HEK293 (cell line): Measurements from ENCODE around the gene PA2G4.
A peak's percentile ranks its signal among the peaks of the same experiment; 100 is the strongest.

ENCODE experiments used
- CTCF ChIA-PET: fragments of 350-600 bp; formaldehyde crosslinking; extraction: SDS; loops from one replicate; lab custom pipeline; 2021; ENCODE audit warnings: antibody characterized with exemption; lab: Yijun Ruan, JAX
- POLR2A ChIA-PET: fragments of 300-600 bp; formaldehyde crosslinking; extraction: SDS; loops from one replicate; lab custom pipeline; 2020; ENCODE audit warnings: antibody characterized with exemption, inconsistent platforms; lab: Yijun Ruan, JAX
- H3K27ac ChIP-seq: fragments of 200-500 bp; sonication (Bioruptor generic); 2 replicates; pipeline ENCODE4 v1.5.1; 2014; ENCODE audit warnings: low read depth, low read length, control low read depth, inconsistent platforms; ENCODE audit errors: extremely low read depth
- H3K36me3 ChIP-seq, 2 experiments: fragments of 200-500 bp in 1 of 2; sonication (Bioruptor generic) in 1 of 2; 1 replicate in 1 of 2; 2 replicates in 1 of 2; pipeline ENCODE4 v1.5.1; 2014 to 2017; ENCODE audit warnings: inconsistent platforms in 2 of 2, low read length in 2 of 2; ENCODE audit not compliant: control insufficient read depth in 2 of 2, insufficient read depth in 1 of 2
- H3K4me1 ChIP-seq: fragments of 200-500 bp; sonication (Bioruptor generic); 2 replicates; pipeline ENCODE4 v1.5.1; 2014; ENCODE audit warnings: mild to moderate bottlenecking, low read length, inconsistent platforms; ENCODE audit not compliant: control insufficient read depth, insufficient read depth
- H3K4me3 ChIP-seq: 2 replicates; pipeline ENCODE4 v1.5.1; 2011; ENCODE audit warnings: low read depth, mild to moderate bottlenecking, control low read depth, low read length, moderate library complexity
- H3K9me3 ChIP-seq: fragments of 200-500 bp; sonication (Bioruptor generic); 2 replicates; pipeline ENCODE4 v1.5.1; 2014; ENCODE audit warnings: low read depth, low read length, inconsistent platforms; ENCODE audit not compliant: control insufficient read depth, insufficient read depth
- BCL6B ChIP-seq: fragments of 450-650 bp; formaldehyde crosslinking; IDR thresholded peaks from 2 replicates; pipeline ENCODE4 v1.5.1; 2017; ENCODE audit warnings: missing biosample characterization, missing genetic modification characterization
- CTCF ChIP-seq: fragments of 450-650 bp; formaldehyde crosslinking; IDR thresholded peaks from 2 replicates; pipeline ENCODE4 v1.5.1; 2016; ENCODE audit warnings: missing biosample characterization, missing genetic modification characterization
- GLIS1 ChIP-seq: fragments of 450-650 bp; formaldehyde crosslinking; IDR thresholded peaks from 2 replicates; pipeline ENCODE4 v1.5.1; 2016; ENCODE audit warnings: missing biosample characterization, missing genetic modification characterization
- HOXC10 ChIP-seq: sonication (generic); formaldehyde crosslinking; IDR thresholded peaks from 2 replicates; pipeline ENCODE4 v1.8.1; 2023; ENCODE audit warnings: mild to moderate bottlenecking, missing genetic modification reagents
- KLF1 ChIP-seq: fragments of 450-650 bp; formaldehyde crosslinking; IDR thresholded peaks from 2 replicates; pipeline ENCODE4 v1.5.1; 2016; ENCODE audit warnings: missing biosample characterization, missing genetic modification characterization
- PRDM10 ChIP-seq: fragments of 450-650 bp; formaldehyde crosslinking; IDR thresholded peaks from 2 replicates; pipeline ENCODE4 v1.5.1; 2016; ENCODE audit warnings: missing biosample characterization, missing genetic modification characterization
- PRDM6 ChIP-seq: fragments of 450-650 bp; formaldehyde crosslinking; IDR thresholded peaks from 2 replicates; pipeline ENCODE4 v1.5.1; 2017; ENCODE audit warnings: missing biosample characterization, missing genetic modification characterization
- SP2 ChIP-seq: fragments of 450-650 bp; formaldehyde crosslinking; IDR thresholded peaks from 2 replicates; pipeline ENCODE4 v1.5.1; 2016; ENCODE audit warnings: missing biosample characterization, missing genetic modification characterization
- SP3 ChIP-seq: fragments of 450-650 bp; formaldehyde crosslinking; IDR thresholded peaks from 2 replicates; pipeline ENCODE4 v1.5.1; 2016; ENCODE audit warnings: missing biosample characterization, missing genetic modification characterization
- ZBTB7A ChIP-seq: fragments of 450-650 bp; formaldehyde crosslinking; IDR thresholded peaks from 2 replicates; pipeline ENCODE4 v1.5.1; 2016; ENCODE audit warnings: low read depth, missing biosample characterization, missing genetic modification characterization
- ZNF10 ChIP-seq: fragments of 450-650 bp; formaldehyde crosslinking; IDR thresholded peaks from 2 replicates; pipeline ENCODE4 v1.5.1; 2017; ENCODE audit warnings: missing biosample characterization, missing genetic modification characterization
- ZNF223 ChIP-seq: fragments of 450-650 bp; formaldehyde crosslinking; IDR thresholded peaks from 2 replicates; pipeline ENCODE4 v1.5.1; 2016; ENCODE audit warnings: missing biosample characterization, missing genetic modification characterization
- ZNF26 ChIP-seq: fragments of 450-650 bp; formaldehyde crosslinking; IDR thresholded peaks from 2 replicates; pipeline ENCODE4 v1.5.1; 2016; ENCODE audit warnings: missing biosample characterization, missing genetic modification characterization
- ZNF302 ChIP-seq: fragments of 450-650 bp; formaldehyde crosslinking; IDR thresholded peaks from 2 replicates; pipeline ENCODE4 v1.5.1; 2016; ENCODE audit warnings: missing biosample characterization, missing genetic modification characterization, low read depth
- ZNF530 ChIP-seq: fragments of 450-650 bp; formaldehyde crosslinking; IDR thresholded peaks from 2 replicates; pipeline ENCODE4 v1.5.1; 2016; ENCODE audit warnings: low read depth, missing biosample characterization, missing genetic modification characterization
- ZNF580 ChIP-seq: fragments of 450-650 bp; formaldehyde crosslinking; IDR thresholded peaks from 2 replicates; pipeline ENCODE4 v1.5.1; 2016; ENCODE audit warnings: missing biosample characterization, missing genetic modification characterization
- ZNF658 ChIP-seq: fragments of 450-650 bp; formaldehyde crosslinking; IDR thresholded peaks from 2 replicates; pipeline ENCODE4; 2016; ENCODE audit warnings: missing biosample characterization, missing genetic modification characterization
- ZNF664 ChIP-seq: fragments of 450-650 bp; formaldehyde crosslinking; IDR thresholded peaks from 2 replicates; pipeline ENCODE4 v1.5.1; 2016; ENCODE audit warnings: missing biosample characterization, missing genetic modification characterization
- ZNF670 ChIP-seq: fragments of 450-650 bp; formaldehyde crosslinking; IDR thresholded peaks from 2 replicates; pipeline ENCODE4 v1.5.1; 2016; ENCODE audit warnings: missing biosample characterization, missing genetic modification characterization, low read depth
- ZNF791 ChIP-seq: fragments of 450-650 bp; formaldehyde crosslinking; IDR thresholded peaks from 2 replicates; pipeline ENCODE4 v1.5.1; 2016; ENCODE audit warnings: missing biosample characterization, missing genetic modification characterization

PA2G4 gene

GRCh38 chr12:56080556-56081138, 23.7 kb upstream of the PA2G4 start:
- CTCF ChIA-PET, result interaction anchor here (0.6 to 3.3 kb wide), 6 partner anchors 10 to 41 kb away, joined by 3 to 26 read pairs (median 4); partner anchors contain the start of gene PA2G4
- TF ChIP-seq GLIS1 (tag by site-specific recombination) (peak; percentile 43; the same call in 1 of the 2 replicates), ZNF580 (0 out of 2 replicates have a peak, but pooled peaks have one; percentile 29), ZNF530 (no peak), SP2 (tag by site-specific recombination) (no peak), ZBTB7A (tag by site-specific recombination) (no peak), ZNF658 (tag by site-specific recombination) (no peak), PRDM6 (no peak), SP3 (no peak), ZNF302 (tag by site-specific recombination) (no peak), PRDM10 (tag by site-specific recombination) (peak; percentile 94), ZNF791 (no peak), ZNF664 (peak; percentile 99), ZNF10 (tag by site-specific recombination) (0 out of 2 replicates have a peak, but pooled peaks have one; percentile 33), ZNF26 (no peak), BCL6B (tag by site-specific recombination) (no peak), KLF1 (tag by site-specific recombination) (no peak), ZNF670 (tag by site-specific recombination) (no peak), HOXC10 (0 out of 2 replicates have a peak, but pooled peaks have one; percentile 54), CTCF (tag by site-specific recombination) (no peak), ZNF223 (no peak)
- POLR2A ChIA-PET, result interaction anchor here (0.6 to 4.6 kb wide), 4 partner anchors 20 to 76 kb away, joined by 3 to 54 read pairs (median 5); partner anchors contain the start of gene PA2G4
- H3K9me3 ChIP-seq, result no peaks in the 10 kb centered on the region
- no peaks in the 10 kb centered on the region; the same call in 1 of the 2 replicates for H3K4me1 ChIP-seq
- H3K4me3 ChIP-seq, result peak overlapping the region; percentile 40
- peak overlapping the region; percentile 64; the same call in 1 of the 2 replicates for H3K27ac ChIP-seq
- H3K36me3 ChIP-seq, result no peaks in the 10 kb centered on the region
